GM12878 (cell line): ENCODE data around the gene AGAP2. TPM values are rescaled to one million over a fixed set of nuclear protein-coding genes. Genes with fewer than 3 reads are reported as not detected.

Source experiments
- ATAC-seq: fragments of 200-7000 bp; cut with Tn5 transposase; 3 replicates; pipeline ENCODE4 v1.9.1; 2020; ENCODE audit warnings: mild to moderate bottlenecking, moderate library complexity
- BruUV-seq: library from RNA; stranded (reverse); fragments of 400-500 nt; replicated peaks from 2 replicates; lab custom pipeline; 2021; lab: Mats Ljungman, UMichigan
- CTCF ChIA-PET: fragments of 300-600 bp; sonication (Branson Sonifier 250); formaldehyde crosslinking; extraction: SDS; loops from one replicate; lab custom pipeline; 2021; ENCODE audit warnings: inconsistent platforms; lab: Yijun Ruan, JAX
- POLR2A ChIA-PET: fragments of 350-600 bp; formaldehyde crosslinking; extraction: SDS; loops from one replicate; lab custom pipeline; 2021; ENCODE audit warnings: inconsistent platforms; lab: Charles Lee
- RAD21 ChIA-PET: fragments of 300-600 bp; sonication (Branson Sonifier 250); formaldehyde crosslinking; loops from one replicate; lab custom pipeline; 2023; ENCODE audit warnings: antibody characterized with exemption; ENCODE audit not compliant: unreplicated experiment; lab: Charles Lee
- SMC1A ChIA-PET: fragments of 300-600 bp; sonication (Branson Sonifier 250); formaldehyde crosslinking; loops from one replicate; lab custom pipeline; 2023; ENCODE audit not compliant: unreplicated experiment, uncharacterized antibody; lab: Charles Lee
- DNase-seq: peaks from one replicate; pipeline ENCODE4 v3.0.0-alpha.2; 2011; ENCODE audit warnings: low read depth, low spot score
- FAIRE-seq: peaks from 3 replicates; lab custom pipeline; 2011; peaks lifted over from hg19 to GRCh38; lab: Jason Lieb, UNC
- H2AFZ ChIP-seq: 2 replicates; pipeline ENCODE4 v1.6.0; 2011; ENCODE audit warnings: low read depth, low read length, control low read depth; ENCODE audit not compliant: control insufficient read depth
- H3K27ac ChIP-seq: 2 replicates; pipeline ENCODE4 v1.5.1; 2011; ENCODE audit warnings: control low read depth; ENCODE audit not compliant: control insufficient read depth, insufficient read depth
- H3K27me3 ChIP-seq, 2 experiments: replicated peaks in 1 of 2; 2 replicates each; pipeline versions ENCODE4 v1.6.0 to v1.6.1; 2011; ENCODE audit warnings: low read length in 1 of 2; ENCODE audit not compliant: control insufficient read depth in 2 of 2, insufficient read depth in 2 of 2
- H3K36me3 ChIP-seq, 2 experiments: 2 replicates each; pipeline ENCODE4 v1.5.1; 2011; ENCODE audit warnings: low read length in 1 of 2; ENCODE audit not compliant: control insufficient read depth in 2 of 2, insufficient read depth in 2 of 2
- H3K4me1 ChIP-seq: 2 replicates; pipeline ENCODE4 v1.6.1; 2011; ENCODE audit warnings: mild to moderate bottlenecking, low read length, moderate library complexity, mixed read lengths; ENCODE audit not compliant: control insufficient read depth, insufficient read depth
- H3K4me2 ChIP-seq: 2 replicates; pipeline ENCODE4 v1.6.0; 2011; ENCODE audit warnings: control low read depth; ENCODE audit not compliant: control insufficient read depth, insufficient read depth
- H3K4me3 ChIP-seq: fragments of 200-600 bp; sonication (generic); 2 replicates; pipeline ENCODE4 v1.5.1; 2016
- H3K79me2 ChIP-seq: 2 replicates; pipeline ENCODE4 v1.6.0; 2011; ENCODE audit warnings: low read length; ENCODE audit not compliant: control insufficient read depth, insufficient read depth
- H3K9ac ChIP-seq: 2 replicates; pipeline ENCODE4 v1.8.0; 2011; ENCODE audit warnings: low read length, control low read depth, mixed read lengths; ENCODE audit not compliant: control insufficient read depth, insufficient read depth
- H3K9me3 ChIP-seq: replicated peaks from 3 replicates; pipeline ENCODE4 v1.5.1; 2011; ENCODE audit warnings: mild to moderate bottlenecking, low read length; ENCODE audit not compliant: control insufficient read depth, insufficient read depth
- H4K20me1 ChIP-seq: 2 replicates; pipeline ENCODE4 v1.6.0; 2011; ENCODE audit not compliant: control insufficient read depth, insufficient read depth
- GATAD2B ChIP-seq: fragments of 450-650 bp; conservative IDR thresholded peaks from 2 replicates; pipeline ENCODE4 v1.6.1; 2017; ENCODE audit warnings: low read depth, mild to moderate bottlenecking, moderate library complexity
- NR2C1 ChIP-seq: fragments of 450-650 bp; IDR thresholded peaks from 2 replicates; pipeline ENCODE4 v1.6.1; 2017; ENCODE audit warnings: antibody characterized with exemption, mild to moderate bottlenecking, moderate library complexity
- POLR2AphosphoS5 ChIP-seq: IDR thresholded peaks from 2 replicates; pipeline ENCODE4 v1.6.1; 2011; ENCODE audit warnings: mild to moderate bottlenecking, low read length, inconsistent platforms
- RAD51 ChIP-seq: fragments of 450-650 bp; IDR thresholded peaks from 2 replicates; pipeline ENCODE4 v1.6.1; 2016; ENCODE audit warnings: moderate library complexity, mild to moderate bottlenecking, inconsistent platforms
- RB1 ChIP-seq: fragments of 450-650 bp; formaldehyde crosslinking; IDR thresholded peaks from 2 replicates; pipeline ENCODE4 v1.6.1; 2017; ENCODE audit warnings: mild to moderate bottlenecking, borderline replicate concordance
- RCOR1 ChIP-seq: conservative IDR thresholded peaks from 2 replicates; pipeline ENCODE4 v1.6.1; 2012; ENCODE audit warnings: low read depth, low read length, improper control_type of control experiment
- ZNF217 ChIP-seq: fragments of 450-650 bp; IDR thresholded peaks from 2 replicates; pipeline ENCODE4 v1.6.1; 2017; ENCODE audit warnings: antibody characterized with exemption, mild to moderate bottlenecking
- WGBS: methylation state at CpG from one replicate; pipeline ENCODE4 v1.1.6; 2016; ENCODE audit warnings: low lambda C conversion rate; ENCODE audit not compliant: insufficient replicate concordance, insufficient coverage; ENCODE audit errors: missing lambda C conversion rate; 5-methylcytosine and 5-hydroxymethylcytosine counted together
- in situ Hi-C: fragments of 300-500 bp; cut with MboI; formaldehyde crosslinking; loops from 9 replicates; pipeline ENCODE4 v1.14.3; 2018; ENCODE audit warnings: mixed read lengths
- intact Hi-C: fragments of 100-400 bp; cut with micrococcal nuclease; formaldehyde crosslinking; loops from one replicate; pipeline ENCODE4 v1.14.2; 2022; ENCODE audit not compliant: unreplicated experiment
- polyA plus RNA-seq, 11 experiments: library from polyadenylated mRNA; depleted of rRNA in 4 of 11; unstranded in 6 of 11; stranded (reverse) in 5 of 11; fragments of >200 nt; fragmentation: Nextera tagmentation in 4 of 11; fragmentation: Illumina TruSeq in 1 of 11; extraction: Ambion mirVana in 4 of 11; extraction: Trizol in 1 of 11; gene quantifications; 1 replicate in 1 of 11; 2 replicates in 10 of 11; pipeline versions ENCODE4 v1.2.1 to v1.2.3, GENCODE V29; 2011 to 2016; ENCODE audit warnings: inconsistent platforms in 2 of 11, missing spikeins in 2 of 11, low read depth in 1 of 11
- total RNA-seq, 4 experiments: library from RNA; depleted of rRNA in 3 of 4; stranded (reverse); fragments of >200 nt in 3 of 4; fragmentation: Illumina TruSeq in 1 of 4; extraction: Trizol in 1 of 4; gene quantifications; 2 replicates each; pipeline versions ENCODE4 v1.2.1 to v1.2.3, GENCODE V29; 2013 to 2021
- TF ChIP-seq, protein P1 (sequence below): fragments of 450-650 bp; IDR thresholded peaks from 2 replicates; pipeline ENCODE4 v1.6.1; 2016; ENCODE audit warnings: mild to moderate bottlenecking
- TF ChIP-seq, protein P2 (sequence below): fragments of 450-650 bp; IDR thresholded peaks from 2 replicates; pipeline ENCODE4 v1.6.1; 2017; ENCODE audit warnings: mild to moderate bottlenecking

Gene AGAP2
- total and polyA plus RNA-seq, 10 of the 15 experiments (the other 5 are each of a cell fraction or from before 2014, with no cell fraction given), result 0.29 to 19.8 (median 11.0) TPM

DNA sequence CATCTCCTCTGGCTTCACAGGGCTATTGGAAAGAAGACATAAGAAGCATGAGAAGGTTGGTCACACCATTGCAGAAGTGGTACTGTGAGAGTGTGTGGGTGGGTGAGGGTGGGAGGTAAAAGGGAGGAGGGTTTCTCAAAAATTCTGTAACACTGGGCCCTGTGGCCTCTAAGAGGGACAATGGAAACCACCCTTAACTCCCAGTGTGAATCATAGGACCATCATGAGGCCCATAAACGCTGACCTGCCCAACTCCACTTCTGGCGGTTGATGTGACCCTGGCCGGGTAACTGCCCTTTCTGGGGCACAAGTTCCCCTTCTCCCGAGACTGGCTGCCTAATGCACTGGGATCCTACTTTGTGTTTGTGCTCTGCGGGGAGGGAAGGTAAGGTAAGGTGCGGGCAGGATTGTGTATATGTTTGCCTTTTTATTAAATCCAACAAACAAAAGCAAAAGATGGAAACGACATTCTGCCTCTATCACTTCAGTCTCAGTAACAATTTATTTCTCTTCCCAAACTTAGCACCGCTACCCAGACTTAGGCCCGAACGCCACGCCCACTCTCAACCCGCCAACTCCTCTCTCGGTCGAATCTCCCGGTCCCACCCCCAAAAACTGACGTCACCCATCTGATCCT, 32.8 kb upstream of the AGAP2 start (continued):
- TF ChIP-seq, protein P1, sequence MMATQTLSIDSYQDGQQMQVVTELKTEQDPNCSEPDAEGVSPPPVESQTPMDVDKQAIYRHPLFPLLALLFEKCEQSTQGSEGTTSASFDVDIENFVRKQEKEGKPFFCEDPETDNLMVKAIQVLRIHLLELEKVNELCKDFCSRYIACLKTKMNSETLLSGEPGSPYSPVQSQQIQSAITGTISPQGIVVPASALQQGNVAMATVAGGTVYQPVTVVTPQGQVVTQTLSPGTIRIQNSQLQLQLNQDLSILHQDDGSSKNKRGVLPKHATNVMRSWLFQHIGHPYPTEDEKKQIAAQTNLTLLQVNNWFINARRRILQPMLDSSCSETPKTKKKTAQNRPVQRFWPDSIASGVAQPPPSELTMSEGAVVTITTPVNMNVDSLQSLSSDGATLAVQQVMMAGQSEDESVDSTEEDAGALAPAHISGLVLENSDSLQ, result no peak
- no peak for TF ChIP-seq RCOR1
- TF ChIP-seq NR2C1, result no peak
- TF ChIP-seq POLR2AphosphoS5, result no peak

DNA sequence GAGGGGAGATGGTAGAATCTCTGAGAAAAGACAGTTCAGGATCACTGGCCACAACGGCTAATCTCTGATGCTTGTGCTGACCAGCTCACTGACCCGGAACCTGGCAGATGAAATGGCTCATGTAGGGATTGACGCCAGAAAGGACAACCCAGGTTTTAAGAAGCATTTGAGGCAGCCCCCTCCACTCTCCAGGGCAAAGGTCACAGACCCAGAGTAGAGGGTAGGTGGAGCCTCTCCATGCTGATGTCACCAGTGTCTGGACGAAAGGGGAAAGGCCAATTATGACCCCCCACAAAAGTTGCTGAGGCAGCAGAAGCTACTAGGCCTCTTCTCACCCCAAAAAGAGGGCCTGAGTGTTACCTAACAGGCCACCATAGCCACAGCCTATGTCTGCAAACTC, 32.2 kb upstream of the AGAP2 start:
- H3K4me3 ChIP-seq, result peak overlapping the region; percentile 90; the same call in 1 of the 2 replicates
- ATAC-seq, result no peak
- H3K4me2 ChIP-seq, result peak overlapping the region; percentile 99; the same call in 1 of the 2 replicates
- 0 out of 2 replicates have a peak overlapping the region, but pooled peaks have one; percentile 27 for H3K27ac ChIP-seq
- BruUV-seq, result no TSS peak
- H3K9ac ChIP-seq, result no peak overlapping the region
- intact Hi-C loops (no loop called here), in situ Hi-C loops (no loop called here)
- H3K9me3 ChIP-seq, result no peaks in the 10 kb centered on the region
- ChIA-PET CTCF (interaction anchor here (0.5 to 7.3 kb wide), 4 partner anchors 11 to 19 kb away, joined by 3 to 62 read pairs (median 4); partner anchors contain the start of genes CDK4, MARCHF9 and TSFM), POLR2A (interaction anchor here (0.8 kb wide), 1 partner anchor 25 kb away, joined by 3 read pairs; no protein-coding TSS in a partner anchor), RAD21 (no interaction called here), SMC1A (interaction anchor here (0.7 kb wide), 1 partner anchor 11 kb away, joined by 3 read pairs; no protein-coding TSS in a partner anchor)
- no peak overlapping the region for H2AFZ ChIP-seq
- peak; percentile 75 for FAIRE-seq
- H3K27me3 ChIP-seq, result peaks cover 6 to 8% of the 10 kb centered on the region in 2 experiments; a peak in 3 of 4 replicates
- no peaks in the 10 kb centered on the region for H4K20me1 ChIP-seq
- no peaks in the 10 kb centered on the region for H3K79me2 ChIP-seq
- H3K36me3 ChIP-seq, result peaks cover 0 to 4% of the 10 kb centered on the region in 2 experiments; a peak in 2 of 4 replicates
- 54% methylated on average over 4 of the region's 4 CpGs for WGBS
- H3K4me1 ChIP-seq, result peaks cover 11% of the 10 kb centered on the region
- TF ChIP-seq NR2C1, result no peak
- TF ChIP-seq GATAD2B, result no peak
- TF ChIP-seq RB1, result no peak
- TF ChIP-seq, protein P2, sequence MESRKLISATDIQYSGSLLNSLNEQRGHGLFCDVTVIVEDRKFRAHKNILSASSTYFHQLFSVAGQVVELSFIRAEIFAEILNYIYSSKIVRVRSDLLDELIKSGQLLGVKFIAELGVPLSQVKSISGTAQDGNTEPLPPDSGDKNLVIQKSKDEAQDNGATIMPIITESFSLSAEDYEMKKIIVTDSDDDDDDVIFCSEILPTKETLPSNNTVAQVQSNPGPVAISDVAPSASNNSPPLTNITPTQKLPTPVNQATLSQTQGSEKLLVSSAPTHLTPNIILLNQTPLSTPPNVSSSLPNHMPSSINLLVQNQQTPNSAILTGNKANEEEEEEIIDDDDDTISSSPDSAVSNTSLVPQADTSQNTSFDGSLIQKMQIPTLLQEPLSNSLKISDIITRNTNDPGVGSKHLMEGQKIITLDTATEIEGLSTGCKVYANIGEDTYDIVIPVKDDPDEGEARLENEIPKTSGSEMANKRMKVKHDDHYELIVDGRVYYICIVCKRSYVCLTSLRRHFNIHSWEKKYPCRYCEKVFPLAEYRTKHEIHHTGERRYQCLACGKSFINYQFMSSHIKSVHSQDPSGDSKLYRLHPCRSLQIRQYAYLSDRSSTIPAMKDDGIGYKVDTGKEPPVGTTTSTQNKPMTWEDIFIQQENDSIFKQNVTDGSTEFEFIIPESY, result no peak
- TF ChIP-seq ZNF217, result no peak
- no peak for TF ChIP-seq RAD51
- DNase-seq, result no peak
